HG02642 (cell line): ENCODE data around the gene SH3PXD2A.

Experiments used
- ATAC-seq: cut with Tn5 transposase; IDR thresholded peaks from one replicate; pipeline ENCODE4 v1.9.1; 2021; ENCODE audit warnings: mild to moderate bottlenecking; ENCODE audit not compliant: unreplicated experiment, poor library complexity

Gene SH3PXD2A

DNA sequence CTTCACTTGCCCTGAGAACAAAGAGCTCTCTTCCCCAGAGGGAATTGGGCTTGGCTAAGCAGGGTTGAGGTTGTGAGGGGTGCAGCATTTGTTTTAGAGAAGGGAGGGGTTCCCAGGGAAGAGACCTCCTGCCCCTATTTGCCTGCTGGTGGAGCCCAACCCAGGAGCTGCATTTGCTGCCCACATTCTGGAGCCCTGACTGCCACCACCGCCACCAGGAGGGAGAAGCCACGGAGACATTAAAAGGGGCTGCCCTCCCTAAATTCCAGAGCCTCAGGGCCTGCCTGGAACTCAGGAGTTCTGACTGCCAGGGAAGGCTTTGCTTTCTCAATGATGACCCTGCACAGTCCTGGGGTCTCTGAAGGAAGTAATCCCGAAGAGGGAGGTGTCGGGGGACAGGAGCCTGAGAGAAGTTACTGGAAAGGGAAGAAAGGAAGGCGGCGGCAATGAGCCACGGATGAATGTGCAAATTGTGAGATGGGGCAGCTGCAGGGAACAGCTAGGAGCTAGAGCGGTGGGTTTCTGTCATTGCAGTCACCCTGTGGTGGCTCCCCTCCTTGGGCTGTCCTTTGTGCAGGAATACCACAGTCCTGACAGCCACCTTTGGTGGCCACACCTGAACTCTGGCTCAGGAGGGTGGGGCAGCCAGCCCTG is 310.6 kb downstream of the SH3PXD2A start:
- ATAC-seq = no peak
